Liver (tissue), 9 donors: Measurements from ENCODE around the gene P2RY6. TPM values are rescaled to one million over a fixed set of nuclear protein-coding genes. Genes with fewer than 3 reads are reported as not detected.
"Not testable (repeated sequence)": the region's sequence is repeated elsewhere in the genome, so short reads cannot be mapped to it uniquely, and the experiment has no call there.

ENCODE experiments used
- DNase-seq: peaks from one replicate; pipeline ENCODE4 v3.0.0-alpha.2; 2017; ENCODE audit warnings: low spot score
- H3K27ac ChIP-seq, 2 donors: one replicate each; pipeline ENCODE4 v1.7.0; 2013; ENCODE audit warnings: inconsistent platforms in 2 of 2, low read length in 2 of 2, control low read depth in 1 of 2, low read depth in 1 of 2, mild to moderate bottlenecking in 1 of 2
- H3K27me3 ChIP-seq, 4 donors: one replicate each; pipeline versions ENCODE4 v1.6.1 to v1.7.0; 2013; ENCODE audit warnings: low read length in 3 of 4, inconsistent platforms in 1 of 4, mild to moderate bottlenecking in 1 of 4, moderate library complexity in 1 of 4; ENCODE audit not compliant: control insufficient read depth in 4 of 4, insufficient read depth in 4 of 4
- H3K36me3 ChIP-seq, 4 donors: one replicate each; pipeline versions ENCODE4 v1.6.1 to v1.7.0; 2013; ENCODE audit warnings: low read length in 3 of 4, mild to moderate bottlenecking in 3 of 4, low read depth in 1 of 4, moderate library complexity in 1 of 4; ENCODE audit not compliant: control insufficient read depth in 4 of 4, insufficient read depth in 3 of 4
- H3K4me1 ChIP-seq, 4 donors: one replicate each; pipeline versions ENCODE4 v1.6.1 to v1.7.0; 2013; ENCODE audit warnings: low read length in 3 of 4, mild to moderate bottlenecking in 3 of 4, moderate library complexity in 1 of 4; ENCODE audit not compliant: control insufficient read depth in 4 of 4, insufficient read depth in 4 of 4
- H3K4me3 ChIP-seq, 3 donors: one replicate each; pipeline versions ENCODE4 v1.6.1 to v1.7.0; 2013; ENCODE audit warnings: low read length in 3 of 3, control low read depth in 1 of 3, low read depth in 1 of 3, mild to moderate bottlenecking in 1 of 3
- H3K9ac ChIP-seq, 2 donors: one replicate each; pipeline ENCODE4 v1.7.0; 2013; ENCODE audit warnings: low read length in 2 of 2, mild to moderate bottlenecking in 2 of 2, moderate library complexity in 2 of 2, control low read depth in 1 of 2, low read depth in 1 of 2
- H3K9me3 ChIP-seq, 4 donors: one replicate each; pipeline versions ENCODE4 v1.6.1 to v1.7.0; 2013; ENCODE audit warnings: low read length in 3 of 4; ENCODE audit not compliant: control insufficient read depth in 4 of 4
- EGR1 ChIP-seq, 2 donors: IDR thresholded peaks; 2 replicates each; pipeline ENCODE4 v1.6.1; 2016 to 2018; ENCODE audit warnings: antibody characterized with exemption in 2 of 2, low read depth in 2 of 2
- FOXA1 ChIP-seq: IDR thresholded peaks from 2 replicates; pipeline ENCODE4 v1.6.1; 2016; ENCODE audit warnings: antibody characterized with exemption
- FOXA2 ChIP-seq: IDR thresholded peaks from 2 replicates; pipeline ENCODE4 v1.6.1; 2016; ENCODE audit warnings: antibody characterized with exemption
- GABPA ChIP-seq, 2 donors: IDR thresholded peaks in 1 of 2; conservative IDR thresholded peaks in 1 of 2; 2 replicates each; pipeline ENCODE4 v1.6.1; 2016; ENCODE audit warnings: antibody characterized with exemption in 2 of 2, mild to moderate bottlenecking in 1 of 2, moderate library complexity in 1 of 2
- HNF4A ChIP-seq, 2 donors: conservative IDR thresholded peaks; 2 replicates each; pipeline ENCODE4 v1.6.1; 2016; ENCODE audit warnings: antibody characterized with exemption in 2 of 2, mild to moderate bottlenecking in 2 of 2
- HNF4G ChIP-seq: IDR thresholded peaks from 2 replicates; pipeline ENCODE4 v1.6.1; 2016; ENCODE audit warnings: antibody characterized with exemption
- JUND ChIP-seq, 2 donors: IDR thresholded peaks; 2 replicates each; pipeline ENCODE4 v1.6.1; 2016; ENCODE audit warnings: antibody characterized with exemption in 2 of 2
- RAD21 ChIP-seq, 2 donors: IDR thresholded peaks; 2 replicates each; pipeline ENCODE4 v1.6.1; 2016; ENCODE audit warnings: antibody characterized with exemption in 2 of 2, mild to moderate bottlenecking in 2 of 2
- RXRA ChIP-seq, 2 donors: IDR thresholded peaks; 2 replicates each; pipeline ENCODE4 v1.6.1; 2017 to 2018; ENCODE audit warnings: antibody characterized with exemption in 2 of 2, mild to moderate bottlenecking in 1 of 2
- SP1 ChIP-seq: IDR thresholded peaks from 2 replicates; pipeline ENCODE4 v1.6.1; 2018; ENCODE audit warnings: antibody characterized with exemption, mild to moderate bottlenecking
- TAF1 ChIP-seq: conservative IDR thresholded peaks from 2 replicates; pipeline ENCODE4 v1.6.1; 2016; ENCODE audit warnings: antibody characterized with exemption, mild to moderate bottlenecking
- YY1 ChIP-seq: IDR thresholded peaks from 2 replicates; pipeline ENCODE4 v1.6.1; 2016; ENCODE audit warnings: antibody characterized with exemption, mild to moderate bottlenecking
- WGBS: extraction: QIAGEN DNeasy Blood & Tissue Kit; methylation state at CpG from one replicate; pipeline ENCODE4 v1.1.7; 2013; 5-methylcytosine and 5-hydroxymethylcytosine counted together
- polyA plus RNA-seq, 2 donors: library from polyadenylated mRNA; stranded (reverse) in 1 of 2; unstranded in 1 of 2; fragments of 200-250 nt in 1 of 2; fragments of >200 nt in 1 of 2; fragmentation: Nextera tagmentation in 1 of 2; extraction: Ambion mirVana in 1 of 2; gene quantifications; one replicate each; pipeline versions ENCODE4 v1.2.1 to v1.2.3, GENCODE V29; 2013 to 2015
- total RNA-seq, 2 donors: library from RNA; depleted of rRNA; stranded (reverse); fragments of >200 nt; gene quantifications; one replicate each; pipeline ENCODE4 v1.2.3, GENCODE V29; 2014
- TF ChIP-seq, protein P1 (sequence below): IDR thresholded peaks from 2 replicates; pipeline ENCODE4 v1.6.1; 2016; ENCODE audit warnings: antibody characterized with exemption
- TF ChIP-seq, protein P2 (sequence below): IDR thresholded peaks from 2 replicates; pipeline ENCODE4 v1.6.1; 2016; ENCODE audit warnings: antibody characterized with exemption
- TF ChIP-seq, protein P3 (sequence below): IDR thresholded peaks from 2 replicates; pipeline ENCODE4 v1.6.1; 2016; ENCODE audit warnings: antibody characterized with exemption
- TF ChIP-seq, protein P4 (sequence below): fragments of 150-350 bp; IDR thresholded peaks from 2 replicates; pipeline ENCODE4 v1.5.1; 2017; ENCODE audit warnings: improper control_type of control experiment, low read depth, low read length; ENCODE audit not compliant: missing input control
- donor health status: healthy.
- donor health status: healthy.
- donor health status: healthy.
- donor health status: healthy.
- donor health status: healthy.

Gene P2RY6
- total and polyA plus RNA-seq, 4 donors = 0.21 to 1.3 (median 0.78) TPM

DNA sequence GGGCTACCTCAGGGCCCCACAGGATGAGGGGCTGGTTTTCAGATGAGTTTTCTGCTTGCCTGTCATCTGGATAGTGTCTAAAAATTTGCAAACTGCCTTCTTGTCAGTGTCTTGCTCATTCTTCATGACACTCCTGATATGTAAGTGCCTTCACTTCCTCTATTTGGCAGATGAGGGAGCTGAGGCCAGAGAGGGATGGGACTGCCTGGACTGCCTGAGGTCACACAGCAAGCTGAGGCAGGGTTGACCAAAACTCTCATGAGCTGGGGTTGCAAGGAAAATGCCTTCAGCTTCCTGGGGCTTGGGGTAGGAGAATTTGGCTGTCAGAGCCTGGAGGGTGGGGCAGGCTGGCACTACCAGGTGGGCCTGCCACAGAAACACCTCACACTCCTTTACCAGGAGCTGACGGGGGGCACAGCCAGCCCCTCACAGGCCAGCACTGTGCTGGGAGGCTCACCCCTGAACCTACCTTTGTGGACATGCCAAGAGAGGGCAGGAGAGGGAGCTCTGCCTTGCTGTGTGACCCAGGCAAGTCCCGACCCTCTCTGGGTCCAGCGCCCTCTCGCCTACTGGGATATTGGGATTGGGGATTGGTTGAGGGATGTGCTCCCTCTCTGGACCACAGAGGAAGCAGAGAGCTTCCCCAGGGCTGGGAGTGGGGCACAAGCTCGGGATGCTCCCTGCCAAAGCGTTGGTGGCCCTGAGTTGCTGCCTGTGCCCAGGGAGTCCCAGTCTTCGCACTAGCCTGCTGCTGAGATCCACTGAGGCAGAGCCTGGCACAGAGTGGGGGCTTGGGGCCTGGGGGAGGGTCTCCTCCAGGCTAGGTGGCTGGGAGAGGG, 1.9 kb upstream of the P2RY6 start:
- Histone ChIP-seq H3K27me3 (no peaks in the 10 kb centered on the region), H3K4me1 (no peaks in the 10 kb centered on the region), H3K9me3 (no peaks in the 10 kb centered on the region), H3K4me3 (no peak overlapping the region), H3K27ac (no peak overlapping the region), H3K36me3 (no peaks in the 10 kb centered on the region), H3K9ac (no peak overlapping the region)
- 88% methylated on average over 7 of the region's 7 CpGs for WGBS
- no peak for DNase-seq
- TF ChIP-seq FOXA1 (no peak), FOXA2 (no peak), RAD21 (IDR thresholded peaks at IDR 0.05) (no peak), RXRA (IDR thresholded peaks at IDR 0.05) (no peak)
- TF ChIP-seq, protein P1, sequence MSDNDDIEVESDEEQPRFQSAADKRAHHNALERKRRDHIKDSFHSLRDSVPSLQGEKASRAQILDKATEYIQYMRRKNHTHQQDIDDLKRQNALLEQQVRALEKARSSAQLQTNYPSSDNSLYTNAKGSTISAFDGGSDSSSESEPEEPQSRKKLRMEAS = no peak

DNA sequence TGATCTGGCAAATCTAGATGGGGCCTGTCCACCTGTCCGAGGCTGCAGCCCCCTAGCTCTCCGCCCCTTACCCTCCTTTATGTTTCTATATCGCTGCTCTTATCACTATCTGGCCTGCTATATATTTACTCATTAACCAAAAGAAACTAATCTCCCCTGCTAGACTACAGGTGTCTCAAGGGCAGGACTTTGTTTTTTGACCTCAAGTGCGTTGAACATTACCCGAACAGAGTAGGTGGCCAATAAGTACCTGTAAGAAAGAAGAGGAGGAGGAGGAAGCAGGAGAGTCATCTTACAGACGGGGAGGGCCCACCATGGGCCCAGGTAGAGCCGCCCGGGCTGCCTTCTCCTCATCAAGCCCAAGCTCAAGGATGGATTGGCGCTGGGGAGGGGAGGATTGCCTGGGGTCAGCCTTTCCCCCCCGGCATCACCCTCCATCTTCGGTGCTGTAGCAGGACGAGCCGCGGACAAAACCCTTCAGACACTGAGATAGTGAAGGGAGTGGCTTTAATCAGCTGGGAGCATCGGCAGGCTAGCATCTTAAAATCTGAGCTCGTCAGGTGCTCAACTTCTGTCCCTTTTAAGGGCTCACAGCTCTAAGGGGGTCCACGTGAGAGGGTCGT, 1.2 kb upstream of the P2RY6 start:
- Histone ChIP-seq H3K4me1 (no peaks in the 10 kb centered on the region), H3K9me3 (no peaks in the 10 kb centered on the region), H3K27ac (no peak overlapping the region), H3K9ac (no peak overlapping the region), H3K36me3 (no peaks in the 10 kb centered on the region), H3K4me3 (no peak overlapping the region), H3K27me3 (no peaks in the 10 kb centered on the region)
- no peak for DNase-seq
- TF ChIP-seq JUND (IDR thresholded peaks at IDR 0.05) = no peak
- TF ChIP-seq GABPA (IDR thresholded peaks at IDR 0.05 in 1 of 2, conservative IDR thresholded peaks at IDR 0.05 in 1 of 2) = no peak
- TF ChIP-seq EGR1 (IDR thresholded peaks at IDR 0.05; ENCODE audit: low read depth in 2 of 2) = no peak
- TF ChIP-seq, protein P2, sequence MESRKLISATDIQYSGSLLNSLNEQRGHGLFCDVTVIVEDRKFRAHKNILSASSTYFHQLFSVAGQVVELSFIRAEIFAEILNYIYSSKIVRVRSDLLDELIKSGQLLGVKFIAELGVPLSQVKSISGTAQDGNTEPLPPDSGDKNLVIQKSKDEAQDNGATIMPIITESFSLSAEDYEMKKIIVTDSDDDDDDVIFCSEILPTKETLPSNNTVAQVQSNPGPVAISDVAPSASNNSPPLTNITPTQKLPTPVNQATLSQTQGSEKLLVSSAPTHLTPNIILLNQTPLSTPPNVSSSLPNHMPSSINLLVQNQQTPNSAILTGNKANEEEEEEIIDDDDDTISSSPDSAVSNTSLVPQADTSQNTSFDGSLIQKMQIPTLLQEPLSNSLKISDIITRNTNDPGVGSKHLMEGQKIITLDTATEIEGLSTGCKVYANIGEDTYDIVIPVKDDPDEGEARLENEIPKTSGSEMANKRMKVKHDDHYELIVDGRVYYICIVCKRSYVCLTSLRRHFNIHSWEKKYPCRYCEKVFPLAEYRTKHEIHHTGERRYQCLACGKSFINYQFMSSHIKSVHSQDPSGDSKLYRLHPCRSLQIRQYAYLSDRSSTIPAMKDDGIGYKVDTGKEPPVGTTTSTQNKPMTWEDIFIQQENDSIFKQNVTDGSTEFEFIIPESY = no peak
- TF ChIP-seq FOXA2 = no peak
- no peak for TF ChIP-seq RXRA (IDR thresholded peaks at IDR 0.05)
- TF ChIP-seq, protein P3, sequence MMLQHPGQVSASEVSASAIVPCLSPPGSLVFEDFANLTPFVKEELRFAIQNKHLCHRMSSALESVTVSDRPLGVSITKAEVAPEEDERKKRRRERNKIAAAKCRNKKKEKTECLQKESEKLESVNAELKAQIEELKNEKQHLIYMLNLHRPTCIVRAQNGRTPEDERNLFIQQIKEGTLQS = no peak
- no peak for TF ChIP-seq HNF4G
- TF ChIP-seq, protein P4, sequence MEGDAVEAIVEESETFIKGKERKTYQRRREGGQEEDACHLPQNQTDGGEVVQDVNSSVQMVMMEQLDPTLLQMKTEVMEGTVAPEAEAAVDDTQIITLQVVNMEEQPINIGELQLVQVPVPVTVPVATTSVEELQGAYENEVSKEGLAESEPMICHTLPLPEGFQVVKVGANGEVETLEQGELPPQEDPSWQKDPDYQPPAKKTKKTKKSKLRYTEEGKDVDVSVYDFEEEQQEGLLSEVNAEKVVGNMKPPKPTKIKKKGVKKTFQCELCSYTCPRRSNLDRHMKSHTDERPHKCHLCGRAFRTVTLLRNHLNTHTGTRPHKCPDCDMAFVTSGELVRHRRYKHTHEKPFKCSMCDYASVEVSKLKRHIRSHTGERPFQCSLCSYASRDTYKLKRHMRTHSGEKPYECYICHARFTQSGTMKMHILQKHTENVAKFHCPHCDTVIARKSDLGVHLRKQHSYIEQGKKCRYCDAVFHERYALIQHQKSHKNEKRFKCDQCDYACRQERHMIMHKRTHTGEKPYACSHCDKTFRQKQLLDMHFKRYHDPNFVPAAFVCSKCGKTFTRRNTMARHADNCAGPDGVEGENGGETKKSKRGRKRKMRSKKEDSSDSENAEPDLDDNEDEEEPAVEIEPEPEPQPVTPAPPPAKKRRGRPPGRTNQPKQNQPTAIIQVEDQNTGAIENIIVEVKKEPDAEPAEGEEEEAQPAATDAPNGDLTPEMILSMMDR = no peak
- TF ChIP-seq RAD21 (IDR thresholded peaks at IDR 0.05) = no peak
- TF ChIP-seq SP1 = no peak
- TF ChIP-seq TAF1 = no peak
- TF ChIP-seq FOXA1 = no peak
- TF ChIP-seq YY1 = no peak
- TF ChIP-seq, protein P1 = no peak
- TF ChIP-seq HNF4A (conservative IDR thresholded peaks at IDR 0.05) = no peak
- WGBS = 61% methylated on average over 18 of the region's 18 CpGs

DNA sequence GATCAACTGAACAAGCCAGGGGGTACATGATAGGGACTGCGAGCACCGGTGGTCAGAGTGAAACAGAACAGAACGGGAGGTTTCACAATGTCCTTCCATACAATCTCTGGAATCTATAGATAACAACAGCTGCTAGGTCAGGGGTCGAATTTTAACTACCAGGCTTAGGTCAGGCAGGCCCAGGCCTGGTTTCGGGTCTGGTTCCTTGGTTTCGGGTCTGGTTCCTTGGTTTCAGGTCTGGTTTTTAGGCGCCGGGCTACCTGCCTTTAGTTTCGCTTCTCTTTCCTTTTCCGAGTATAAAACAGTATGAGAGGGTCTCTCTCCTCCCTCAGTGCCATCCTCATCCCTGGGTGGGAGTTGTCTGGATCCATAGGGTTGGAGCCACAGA, 666 bp upstream of the P2RY6 start:
- DNase-seq, H3K27me3 ChIP-seq, H3K27ac ChIP-seq, H3K9ac ChIP-seq, H3K4me3 ChIP-seq, H3K36me3 ChIP-seq, H3K4me1 ChIP-seq, H3K9me3 ChIP-seq: not testable (repeated sequence)
- WGBS = 76% methylated on average over 10 of the region's 10 CpGs
